Activated naive CD8-positive, alpha-beta T cell treated with anti-CD3 and anti-CD28 coated beads, Interleukin-2, amount 50 U/mL, for 16 hours (primary cell): Measurements from ENCODE around the gene NXN.
"Not testable (repeated sequence)": the region's sequence is repeated elsewhere in the genome, so short reads cannot be mapped to it uniquely, and the experiment has no call there.

ENCODE experiments used
- DNase-seq: peaks from one replicate; pipeline ENCODE4 v3.0.0-alpha.2; 2020; ENCODE audit warnings: low read depth, low spot score

The NXN gene

GRCh38 chr17:862582-862981 lies 117.0 kb downstream of the NXN start:
- DNase-seq, result no peak

- DNase-seq, result no peak
Measured at GRCh38 chr17:861364-861763, 118.2 kb downstream of the NXN start.

DNA sequence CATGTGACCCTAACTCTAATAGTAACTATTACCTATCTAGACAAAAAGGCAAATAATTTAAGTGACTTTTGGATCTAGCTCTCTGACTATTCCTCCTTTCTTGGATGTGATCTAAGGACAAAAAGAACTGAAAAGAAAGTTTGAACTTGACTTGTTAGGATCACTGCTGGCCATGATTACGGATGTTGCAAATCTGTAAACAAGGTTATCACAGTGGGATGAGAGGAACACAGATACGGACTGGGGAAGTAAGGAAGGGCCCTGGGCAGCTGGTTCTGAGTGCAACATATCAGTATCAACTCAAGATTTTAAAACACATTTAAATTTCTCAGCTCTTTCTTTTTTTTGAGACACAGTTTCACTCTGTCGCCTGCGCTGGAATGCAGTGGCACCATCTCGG lies 118.8 kb downstream of the NXN start:
- DNase-seq, result no peak

DNA sequence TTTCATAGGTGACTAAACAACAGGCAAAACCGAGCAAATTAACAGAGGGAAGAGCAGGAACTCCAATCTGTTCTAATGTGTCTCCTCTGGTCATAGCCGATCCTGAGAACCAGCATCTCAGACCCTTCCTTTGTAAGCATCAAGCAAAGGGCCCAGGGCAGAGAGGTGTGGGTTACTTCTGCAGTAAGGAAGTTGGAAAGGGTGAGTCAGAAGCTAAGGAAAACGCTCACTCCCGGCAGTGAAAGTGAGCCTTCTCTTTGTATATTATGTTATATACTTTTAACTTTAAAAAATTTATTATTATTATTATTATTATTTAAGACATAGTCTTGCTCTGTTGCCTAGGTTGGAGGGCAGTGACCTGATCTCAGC lies 119.8 kb downstream of the NXN start:
- no peak for DNase-seq

- no peak for DNase-seq
Measured at GRCh38 chr17:859061-859823, 120.3 kb downstream of the NXN start.

GRCh38 chr17:856149-856548 lies 123.4 kb downstream of the NXN start:
- DNase-seq, result no peak

DNA sequence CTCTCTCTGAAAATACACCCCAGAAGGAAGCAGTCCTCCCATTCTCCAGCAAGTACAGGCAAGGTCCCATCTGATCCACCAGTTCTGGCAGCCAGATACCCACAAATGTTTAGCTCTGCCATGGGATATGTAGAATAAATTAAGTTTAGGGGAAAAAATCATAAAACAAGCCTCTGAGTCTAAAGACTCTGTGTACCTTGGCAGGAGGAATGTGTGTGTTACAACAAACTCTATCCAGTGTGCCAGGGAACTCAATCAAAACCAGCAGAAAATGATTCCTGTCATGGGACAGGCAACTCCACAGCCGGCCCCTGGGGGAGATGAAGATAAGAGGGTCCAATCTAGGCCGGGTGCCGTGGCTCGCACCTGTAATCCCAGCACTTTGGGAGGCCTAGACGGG lies 124.0 kb downstream of the NXN start:
- DNase-seq, result no peak

DNA sequence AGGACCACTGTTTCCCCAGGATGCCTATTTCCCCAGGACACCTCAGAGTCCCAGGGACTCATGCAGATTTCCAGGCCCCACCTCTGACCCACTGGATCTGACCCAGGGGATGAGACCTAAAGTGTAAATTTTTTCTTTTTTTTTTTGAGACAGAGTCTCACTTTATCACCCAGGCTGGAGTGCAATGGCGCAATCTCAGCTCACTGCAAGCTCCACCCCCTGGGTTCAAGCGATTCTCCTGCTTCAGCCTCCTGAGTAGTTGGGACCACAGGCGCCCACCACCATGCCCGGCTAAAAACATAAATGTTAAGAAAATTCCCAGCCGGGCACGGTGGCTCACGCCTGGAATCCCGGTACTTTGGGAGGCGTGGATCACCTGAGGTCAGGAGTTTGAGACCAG lies 126.7 kb downstream of the NXN start:
- DNase-seq, result not testable (repeated sequence)

GRCh38 chr17:852349-852748 lies 127.2 kb downstream of the NXN start:
- no peak for DNase-seq

DNA sequence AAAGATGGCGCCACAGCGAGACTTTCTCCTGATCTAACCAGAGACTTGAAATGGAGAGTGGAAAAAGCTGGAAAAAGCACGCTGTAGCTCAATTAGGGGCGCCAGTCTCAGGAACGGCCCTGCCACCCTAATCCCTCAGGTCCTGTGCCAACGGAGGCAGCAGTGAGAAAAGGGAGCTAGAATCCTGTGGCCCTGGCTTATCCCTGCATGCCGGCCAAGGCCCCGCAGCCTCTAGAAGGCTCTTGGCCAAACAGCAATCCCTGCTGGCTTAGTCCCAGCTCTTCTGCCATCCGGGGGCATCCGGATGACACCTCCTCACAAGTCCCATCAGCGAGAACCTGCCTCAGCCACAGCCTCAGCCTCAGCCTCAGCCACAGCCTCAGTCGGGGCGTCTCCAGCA lies 127.7 kb downstream of the NXN start:
- DNase-seq, result no peak

DNA sequence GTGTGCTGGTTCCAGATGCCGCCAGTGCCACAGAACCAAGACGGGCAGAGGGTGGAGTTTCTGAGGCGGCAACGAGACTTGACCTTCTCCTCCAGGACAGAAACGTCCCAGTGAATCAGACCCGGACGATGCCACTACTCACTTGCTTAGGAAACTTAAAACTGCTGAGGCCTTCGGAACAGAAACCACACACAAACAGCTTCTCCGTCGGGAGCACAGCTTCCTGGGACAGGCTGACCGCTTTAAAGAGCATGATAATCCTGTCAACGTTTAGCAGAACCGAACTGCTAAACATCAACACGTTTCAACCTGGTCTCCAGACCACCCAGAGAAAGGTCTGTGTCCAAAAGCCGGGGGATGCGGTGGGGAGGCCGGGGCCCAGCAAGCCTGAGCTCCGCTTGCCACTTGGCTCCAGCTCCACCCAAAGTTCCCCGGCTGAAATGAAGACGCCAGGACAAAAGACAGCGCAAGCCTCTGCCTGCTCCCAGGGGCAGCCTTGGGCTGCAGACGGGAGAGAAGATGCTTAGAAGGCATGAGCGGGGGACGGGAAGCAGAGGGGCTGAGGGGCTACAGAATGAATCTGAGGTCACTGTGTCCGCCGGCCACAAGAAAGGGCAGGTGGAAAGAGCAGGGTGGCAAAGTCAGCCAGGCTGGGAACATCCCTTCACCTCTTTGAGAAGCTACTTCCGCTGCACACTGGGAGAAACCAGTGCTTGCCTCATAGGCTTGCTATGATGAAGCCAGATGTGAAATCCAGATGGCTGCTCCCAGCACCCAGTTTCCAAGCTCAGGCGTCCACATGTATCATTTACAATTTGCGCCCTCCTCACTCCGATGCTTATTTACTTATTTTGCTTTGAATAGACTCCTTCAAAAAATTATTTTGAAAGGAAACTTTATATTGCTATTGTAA lies 128.5 kb downstream of the NXN start:
- DNase-seq, result no peak

DNA sequence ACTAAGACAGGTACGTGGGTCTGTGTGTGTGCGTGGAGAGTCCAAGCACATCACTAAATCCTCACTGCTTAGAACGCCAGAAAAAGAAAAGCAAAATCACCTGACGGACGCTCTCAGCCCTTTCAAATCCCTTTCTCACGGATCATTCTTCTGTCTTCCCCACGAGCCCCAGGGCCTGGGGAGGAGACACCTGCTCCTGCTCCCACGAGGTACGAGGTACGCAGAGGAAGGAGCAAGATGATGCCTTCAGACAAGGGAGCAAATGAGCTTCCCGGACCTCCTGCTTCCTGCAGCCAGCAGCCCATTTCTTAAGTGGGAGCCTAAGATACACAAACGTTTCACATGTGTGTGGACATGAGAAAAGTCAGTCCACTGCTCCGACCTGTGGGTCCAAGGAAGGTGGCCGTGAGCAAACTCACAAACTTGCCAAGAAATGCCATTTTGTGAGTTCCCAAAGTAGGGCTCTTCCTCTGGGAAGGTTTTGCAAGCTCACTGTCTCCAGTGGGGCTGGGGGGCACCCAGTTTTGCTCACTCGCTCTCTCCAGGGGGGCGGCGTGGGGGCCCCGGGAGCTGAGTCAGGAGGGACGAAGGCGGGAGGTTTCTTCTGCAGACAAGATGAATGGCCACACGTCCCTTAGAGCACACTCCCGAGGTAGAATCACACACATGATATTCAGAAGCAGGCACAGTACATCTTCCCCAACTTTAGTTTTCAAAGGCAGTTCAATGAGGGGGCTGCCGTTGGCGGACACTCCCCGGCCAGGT lies 129.3 kb downstream of the NXN start:
- DNase-seq, result no peak

- DNase-seq, result no peak
Measured at GRCh38 chr17:848402-848801, 131.2 kb downstream of the NXN start.

DNA sequence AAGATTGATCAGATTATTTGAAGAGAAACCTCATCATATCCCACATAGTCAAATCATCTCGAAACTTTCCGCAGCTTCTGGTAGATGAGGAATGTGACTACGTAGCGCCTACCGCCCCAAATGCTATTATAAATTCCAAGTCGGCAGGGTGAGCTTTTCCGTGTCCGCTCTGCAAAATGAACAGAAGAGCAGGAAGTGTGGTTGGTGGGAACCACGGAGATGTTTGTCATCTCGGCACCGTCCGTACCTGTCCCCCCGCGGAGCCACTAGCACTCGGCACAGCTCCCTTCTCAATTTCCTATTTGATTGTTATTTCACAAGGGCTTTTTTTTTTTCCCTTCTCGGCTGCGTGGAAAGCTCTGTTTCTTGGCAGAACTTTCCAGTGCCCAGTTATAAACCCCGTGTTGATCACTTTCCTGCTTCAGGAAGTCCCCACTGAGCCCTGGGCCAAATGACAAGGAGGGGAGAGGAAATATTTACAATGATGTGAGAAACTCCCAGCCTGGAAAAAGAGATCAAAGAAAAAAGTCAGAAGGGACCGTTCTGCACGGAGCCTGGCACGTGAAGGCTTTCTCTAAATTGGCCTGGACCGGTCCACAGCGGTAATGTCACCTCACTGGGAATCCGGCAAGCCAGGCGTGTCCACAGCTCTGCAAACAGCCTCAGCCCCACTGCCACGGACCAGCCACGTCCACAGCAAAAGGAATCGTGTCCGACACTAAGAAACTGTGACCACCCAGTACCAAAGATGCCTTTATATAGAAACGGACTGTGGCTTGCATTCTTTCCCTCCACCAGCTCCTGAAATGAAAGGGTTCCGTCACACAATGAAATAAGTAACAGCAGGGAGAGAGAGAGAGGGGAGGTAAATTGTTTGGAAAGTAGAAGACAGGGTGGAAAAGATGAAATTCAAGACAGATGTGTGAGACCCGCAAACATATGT lies 132.4 kb downstream of the NXN start:
- DNase-seq, result no peak

GRCh38 chr17:841313-841712 lies 138.3 kb downstream of the NXN start:
- DNase-seq, result no peak

DNA sequence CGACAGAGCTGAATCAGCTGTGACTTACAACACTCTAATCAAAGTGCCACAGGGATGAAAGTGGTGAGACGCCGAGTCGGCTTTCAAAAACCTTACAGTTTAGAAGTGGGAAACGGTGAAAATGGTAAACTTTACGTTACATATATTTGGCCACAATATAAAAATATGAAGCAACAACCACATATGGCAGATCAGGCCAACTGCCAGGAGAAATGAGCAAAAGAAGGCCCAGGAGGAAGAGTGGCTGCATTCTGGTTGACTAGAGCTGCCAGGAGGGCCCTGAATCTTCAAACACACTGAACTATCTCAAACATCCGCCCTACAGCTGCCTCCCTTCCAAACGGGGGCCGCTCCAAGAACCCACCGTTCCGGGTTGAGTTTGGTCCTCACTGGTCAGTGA lies 141.1 kb downstream of the NXN start:
- no peak for DNase-seq

GRCh38 chr17:836151-836550 lies 143.4 kb downstream of the NXN start:
- no peak for DNase-seq

DNA sequence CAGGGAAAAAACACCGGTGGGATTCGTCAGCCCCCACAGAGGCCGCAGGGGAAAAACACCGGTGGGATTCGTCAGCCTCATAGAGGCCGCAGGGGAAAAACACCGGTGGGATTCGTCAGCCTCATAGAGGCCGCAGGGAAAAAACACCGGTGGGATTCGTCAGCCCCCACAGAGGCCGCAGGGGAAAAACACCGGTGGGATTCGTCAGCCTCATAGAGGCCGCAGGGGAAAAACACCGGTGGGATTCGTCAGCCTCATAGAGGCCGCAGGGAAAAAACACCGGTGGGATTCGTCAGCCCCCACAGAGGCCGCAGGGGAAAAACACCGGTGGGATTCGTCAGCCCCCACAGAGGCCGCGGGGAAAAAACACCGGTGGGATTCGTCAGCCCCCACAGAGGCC lies 143.9 kb downstream of the NXN start:
- DNase-seq, result not testable (repeated sequence)

DNA sequence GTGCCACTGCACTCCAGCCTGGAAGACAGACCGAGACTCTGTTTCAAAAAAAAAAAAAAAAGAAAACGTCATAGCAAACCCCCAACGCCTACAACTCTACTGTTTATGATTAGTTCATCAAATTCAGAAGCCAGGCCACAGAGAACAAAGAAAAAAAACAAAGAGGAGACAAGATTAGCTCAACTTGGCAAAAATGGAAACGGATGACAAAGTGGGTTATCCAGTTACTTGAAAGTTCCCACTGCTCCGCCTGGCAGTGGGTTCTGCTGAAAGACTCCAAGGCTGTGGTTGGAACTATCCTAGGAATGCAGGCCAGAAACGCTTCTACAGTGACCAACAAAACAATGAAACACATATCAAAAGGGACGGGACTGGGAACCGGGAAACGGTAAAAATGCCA lies 144.3 kb downstream of the NXN start:
- DNase-seq, result no peak

DNA sequence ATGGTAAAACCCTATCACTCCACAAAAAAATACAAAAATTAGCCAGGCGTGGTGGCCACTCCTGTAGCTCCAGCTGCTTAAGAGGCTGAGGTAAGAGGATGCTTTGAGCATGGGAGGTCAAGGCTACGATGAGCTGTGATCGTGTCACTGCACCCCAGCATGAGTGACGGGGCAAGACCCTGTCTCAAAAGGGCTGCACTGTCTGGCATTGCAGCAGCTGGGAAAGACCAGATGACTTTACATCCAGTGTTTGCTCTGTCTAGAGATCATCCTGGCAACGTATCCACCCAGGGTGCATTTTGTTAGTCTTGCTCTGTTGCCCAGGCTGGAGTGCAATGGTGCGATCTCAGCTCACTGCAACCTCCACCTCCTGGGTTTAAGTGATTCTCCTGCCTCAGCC lies 145.4 kb downstream of the NXN start:
- DNase-seq, result no peak

- DNase-seq, result no peak
Measured at GRCh38 chr17:830950-831349, 148.6 kb downstream of the NXN start.
